ENCODE measurements around the gene BFSP1. TPM values are rescaled to one million over a fixed set of nuclear protein-coding genes. Genes with fewer than 3 reads are reported as not detected.

BFSP1 gene
- total and polyA plus RNA-seq, 2 donors from 2014 or later: 1.3 to 2.1 TPM

DNA sequence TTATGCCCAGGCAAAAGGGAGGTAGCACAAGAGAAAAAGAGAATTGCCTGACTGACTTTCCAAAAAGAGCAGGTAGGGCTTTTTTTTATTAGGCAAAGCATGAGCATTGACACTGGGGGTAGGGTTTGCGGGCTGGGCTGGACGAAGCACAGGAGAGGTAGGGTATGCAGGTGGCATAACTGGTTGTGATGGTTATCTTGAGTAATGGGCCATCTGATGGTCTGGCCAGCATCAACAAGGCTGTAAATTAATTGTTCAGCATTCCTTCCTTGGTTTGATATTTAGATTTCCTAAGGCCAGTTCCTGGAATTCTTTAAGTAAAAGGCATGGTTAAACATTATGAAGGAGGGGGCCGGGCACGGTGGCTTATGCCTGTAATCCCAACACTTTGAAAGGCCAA is 13.9 kb upstream of the BFSP1 start:
- H3K36me3 ChIP-seq (ENCODE audit: control insufficient read depth in 2 of 3, insufficient read depth in 3 of 3, low read length in 3 of 3): no peaks in the 10 kb centered on the region
- H3K4me1 ChIP-seq (ENCODE audit: control insufficient read depth in 2 of 3, insufficient read depth in 2 of 3, low read depth in 1 of 3, low read length in 3 of 3): peaks cover 0 to 20% (median 8%) of the 10 kb centered on the region in 3 donors
- H3K9me3 ChIP-seq (ENCODE audit: control insufficient read depth in 2 of 3, insufficient read depth in 1 of 3, low read length in 3 of 3): no peaks in the 10 kb centered on the region
- intact Hi-C loops (cut with DNase I): no loop called here
- H3K27ac ChIP-seq (ENCODE audit: low read depth in 2 of 2, low read length in 2 of 2): peak overlapping the region in 1 of 2 donors; percentile 26
- DNase-seq: peak in 2 of 5 donors; percentile 55 to 59
- H3K9ac ChIP-seq (ENCODE audit: low read length in 3 of 3): peak overlapping the region in 1 of 3 donors; percentile 49
- TF ChIP-seq, protein P1, sequence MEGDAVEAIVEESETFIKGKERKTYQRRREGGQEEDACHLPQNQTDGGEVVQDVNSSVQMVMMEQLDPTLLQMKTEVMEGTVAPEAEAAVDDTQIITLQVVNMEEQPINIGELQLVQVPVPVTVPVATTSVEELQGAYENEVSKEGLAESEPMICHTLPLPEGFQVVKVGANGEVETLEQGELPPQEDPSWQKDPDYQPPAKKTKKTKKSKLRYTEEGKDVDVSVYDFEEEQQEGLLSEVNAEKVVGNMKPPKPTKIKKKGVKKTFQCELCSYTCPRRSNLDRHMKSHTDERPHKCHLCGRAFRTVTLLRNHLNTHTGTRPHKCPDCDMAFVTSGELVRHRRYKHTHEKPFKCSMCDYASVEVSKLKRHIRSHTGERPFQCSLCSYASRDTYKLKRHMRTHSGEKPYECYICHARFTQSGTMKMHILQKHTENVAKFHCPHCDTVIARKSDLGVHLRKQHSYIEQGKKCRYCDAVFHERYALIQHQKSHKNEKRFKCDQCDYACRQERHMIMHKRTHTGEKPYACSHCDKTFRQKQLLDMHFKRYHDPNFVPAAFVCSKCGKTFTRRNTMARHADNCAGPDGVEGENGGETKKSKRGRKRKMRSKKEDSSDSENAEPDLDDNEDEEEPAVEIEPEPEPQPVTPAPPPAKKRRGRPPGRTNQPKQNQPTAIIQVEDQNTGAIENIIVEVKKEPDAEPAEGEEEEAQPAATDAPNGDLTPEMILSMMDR (IDR thresholded peaks at IDR 0.05; ENCODE audit: borderline replicate concordance, extremely low read depth, insufficient read depth): no peak
- H3K27me3 ChIP-seq (ENCODE audit: control insufficient read depth, insufficient read depth, low read length): no peaks in the 10 kb centered on the region
- no peak overlapping the region for H3K4me3 ChIP-seq (ENCODE audit: low read length in 3 of 3)
- FAIRE-seq: no peak

DNA sequence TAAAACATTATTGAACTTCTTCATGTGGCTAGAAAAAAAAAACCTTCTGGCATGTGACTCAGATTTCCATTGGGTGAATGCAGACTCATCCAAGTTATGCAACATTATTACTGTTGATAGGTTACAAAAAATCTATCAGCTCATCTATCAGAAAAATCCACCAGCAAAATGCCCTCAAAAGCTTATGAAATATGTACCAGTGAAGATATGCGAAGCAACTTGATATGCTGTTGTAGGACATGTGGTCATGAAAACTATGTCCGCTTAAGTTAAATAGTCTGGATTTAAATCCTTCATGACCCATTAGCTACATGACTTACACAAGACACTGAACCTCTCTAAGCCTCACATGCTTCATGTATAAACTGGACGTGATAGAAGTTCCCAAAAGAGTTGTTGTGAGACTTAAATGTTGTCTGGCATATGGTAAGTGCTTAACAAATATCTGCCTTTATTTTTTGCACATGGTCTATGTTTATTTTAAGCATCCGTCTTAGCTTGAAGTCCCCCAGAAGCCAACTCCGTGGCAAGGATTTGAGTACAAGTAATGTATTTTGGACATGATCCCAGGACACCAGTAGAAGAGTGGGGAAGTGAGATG is 12.5 kb upstream of the BFSP1 start:
- Histone ChIP-seq H3K27ac (ENCODE audit: low read depth in 2 of 2, low read length in 2 of 2) (peak overlapping the region; percentile 35 to 79), H3K36me3 (ENCODE audit: control insufficient read depth in 2 of 3, insufficient read depth in 3 of 3, low read length in 3 of 3) (no peaks in the 10 kb centered on the region), H3K4me3 (ENCODE audit: low read length in 3 of 3) (no peak overlapping the region), H3K9me3 (ENCODE audit: control insufficient read depth in 2 of 3, insufficient read depth in 1 of 3, low read length in 3 of 3) (no peaks in the 10 kb centered on the region), H3K27me3 (ENCODE audit: control insufficient read depth, insufficient read depth, low read length) (no peaks in the 10 kb centered on the region), H3K4me1 (ENCODE audit: control insufficient read depth in 2 of 3, insufficient read depth in 2 of 3, low read depth in 1 of 3, low read length in 3 of 3) (peaks cover 0 to 20% (median 8%) of the 10 kb centered on the region in 3 donors), H3K9ac (ENCODE audit: low read length in 3 of 3) (no peak overlapping the region)
- DNase-seq: peak in 1 of 5 donors; percentile 76
- TF ChIP-seq, protein P1 (IDR thresholded peaks at IDR 0.05; ENCODE audit: borderline replicate concordance, extremely low read depth, insufficient read depth): no peak
- no peak for FAIRE-seq
- intact Hi-C loops (cut with DNase I): no loop called here

DNA sequence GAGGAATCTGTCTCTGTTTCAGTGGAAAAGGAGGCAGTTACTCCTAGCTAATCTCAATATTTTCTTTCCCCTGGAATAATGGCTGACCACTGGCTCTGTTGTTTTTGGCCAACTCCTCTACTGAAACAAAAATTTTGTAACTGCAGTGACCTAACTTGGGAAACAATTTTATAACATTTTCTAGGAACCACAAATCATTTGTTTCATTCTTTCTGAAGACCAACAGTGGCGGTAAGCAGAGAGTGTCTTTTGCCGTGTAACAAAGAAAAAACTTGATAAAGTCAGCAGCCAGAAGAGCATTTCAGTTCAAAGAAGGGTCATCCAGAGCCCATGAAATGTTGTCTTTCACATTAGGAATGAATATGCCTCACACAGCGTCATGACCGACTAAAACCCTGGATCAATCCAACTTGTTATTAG is 11.8 kb upstream of the BFSP1 start:
- Histone ChIP-seq H3K36me3 (ENCODE audit: control insufficient read depth in 2 of 3, insufficient read depth in 3 of 3, low read length in 3 of 3) (no peaks in the 10 kb centered on the region), H3K4me3 (ENCODE audit: low read length in 3 of 3) (peak overlapping the region in 1 of 3 donors; percentile 17), H3K27ac (ENCODE audit: low read depth in 2 of 2, low read length in 2 of 2) (peak overlapping the region; percentile 35 to 79), H3K4me1 (ENCODE audit: control insufficient read depth in 2 of 3, insufficient read depth in 2 of 3, low read depth in 1 of 3, low read length in 3 of 3) (peaks cover 0 to 20% (median 8%) of the 10 kb centered on the region in 3 donors), H3K9me3 (ENCODE audit: control insufficient read depth in 2 of 3, insufficient read depth in 1 of 3, low read length in 3 of 3) (no peaks in the 10 kb centered on the region), H3K9ac (ENCODE audit: low read length in 3 of 3) (no peak overlapping the region), H3K27me3 (ENCODE audit: control insufficient read depth, insufficient read depth, low read length) (no peaks in the 10 kb centered on the region)
- intact Hi-C loops (cut with DNase I): no loop called here
- DNase-seq: peak in 2 of 5 donors; percentile 61 to 91
- FAIRE-seq: no peak
- TF ChIP-seq, protein P1 (IDR thresholded peaks at IDR 0.05; ENCODE audit: borderline replicate concordance, extremely low read depth, insufficient read depth): no peak

All from kidney (tissue), 14 donors.